Loucy (cell line): ENCODE results near the gene SLC5A12.

Experiments used
- EZH2phosphoT487 ChIP-seq: fragments of 200-600 bp; IDR thresholded peaks from 2 replicates; pipeline ENCODE4 v1.6.1; 2018; ENCODE audit warnings: antibody characterized with exemption, mild to moderate bottlenecking, moderate library complexity, borderline replicate concordance
- TF ChIP-seq, protein P1 (sequence below): fragments of 200-600 bp; sonication (generic); conservative IDR thresholded peaks from 2 replicates; pipeline ENCODE4 v1.5.1; 2014; ENCODE audit warnings: mild to moderate bottlenecking, antibody characterized with exemption, low read length

DNA sequence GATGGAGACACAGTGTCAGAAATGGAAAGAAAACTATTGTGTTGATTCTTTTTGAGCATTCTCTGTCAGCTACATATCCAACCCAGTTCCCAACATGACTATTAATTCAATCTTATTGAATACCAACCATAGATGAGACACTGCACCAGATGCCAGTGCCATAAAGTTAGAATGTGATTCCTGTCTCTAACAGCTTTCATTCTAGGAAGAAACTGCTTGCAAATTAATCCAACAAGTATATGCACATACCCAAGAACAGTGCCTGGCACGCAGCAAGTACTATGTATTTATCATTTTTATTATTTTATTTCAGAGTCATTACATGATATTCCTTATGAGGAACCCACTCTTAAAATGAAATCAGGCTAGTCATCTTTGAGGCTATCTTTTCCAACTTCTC, 34.5 kb downstream of the SLC5A12 start:
- TF ChIP-seq EZH2phosphoT487, result no peak
- TF ChIP-seq, protein P1, sequence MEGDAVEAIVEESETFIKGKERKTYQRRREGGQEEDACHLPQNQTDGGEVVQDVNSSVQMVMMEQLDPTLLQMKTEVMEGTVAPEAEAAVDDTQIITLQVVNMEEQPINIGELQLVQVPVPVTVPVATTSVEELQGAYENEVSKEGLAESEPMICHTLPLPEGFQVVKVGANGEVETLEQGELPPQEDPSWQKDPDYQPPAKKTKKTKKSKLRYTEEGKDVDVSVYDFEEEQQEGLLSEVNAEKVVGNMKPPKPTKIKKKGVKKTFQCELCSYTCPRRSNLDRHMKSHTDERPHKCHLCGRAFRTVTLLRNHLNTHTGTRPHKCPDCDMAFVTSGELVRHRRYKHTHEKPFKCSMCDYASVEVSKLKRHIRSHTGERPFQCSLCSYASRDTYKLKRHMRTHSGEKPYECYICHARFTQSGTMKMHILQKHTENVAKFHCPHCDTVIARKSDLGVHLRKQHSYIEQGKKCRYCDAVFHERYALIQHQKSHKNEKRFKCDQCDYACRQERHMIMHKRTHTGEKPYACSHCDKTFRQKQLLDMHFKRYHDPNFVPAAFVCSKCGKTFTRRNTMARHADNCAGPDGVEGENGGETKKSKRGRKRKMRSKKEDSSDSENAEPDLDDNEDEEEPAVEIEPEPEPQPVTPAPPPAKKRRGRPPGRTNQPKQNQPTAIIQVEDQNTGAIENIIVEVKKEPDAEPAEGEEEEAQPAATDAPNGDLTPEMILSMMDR, result no peak
